ENCODE measurements around the gene ARHGAP18. TPM values are rescaled to one million over a fixed set of nuclear protein-coding genes. Genes with fewer than 3 reads are reported as not detected.

ARHGAP18 gene
- total RNA-seq, 1 experiment from 2014 or later: 2.4 TPM

DNA sequence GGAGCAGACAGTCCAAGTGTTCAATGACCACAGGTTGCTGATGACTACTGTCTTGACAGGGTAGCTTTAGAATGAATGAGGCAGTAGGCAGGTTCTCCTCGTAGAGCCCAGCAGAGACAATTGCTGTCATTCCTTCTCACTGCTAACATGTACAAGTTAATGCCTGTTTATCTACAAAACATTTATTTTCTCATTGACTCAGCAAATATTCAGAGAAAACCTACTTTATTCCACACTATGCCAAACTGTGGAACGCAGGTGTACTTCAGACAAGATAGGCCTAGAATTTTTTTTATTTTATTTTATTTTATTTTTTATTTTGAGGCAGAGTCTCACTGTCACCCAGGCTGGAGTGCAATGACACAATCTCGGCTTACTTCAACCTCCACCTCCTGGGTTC, 50.8 kb downstream of the ARHGAP18 start:
- Mint-ChIP-seq H3K27me3 (ENCODE audit: low read depth) (no peaks in the 10 kb centered on the region), H3K9me3 (no peaks in the 10 kb centered on the region), H3K27ac (no peak overlapping the region), H3K4me1 (peaks cover 4% of the 10 kb centered on the region in 2 experiments), H3K36me3 (ENCODE audit: insufficient read depth in 1 of 3, low read depth in 3 of 3) (no peaks in the 10 kb centered on the region), H3K4me3 (no peak overlapping the region)
- Histone ChIP-seq H3K27me3 (ENCODE audit: insufficient read depth, low read length) (no peaks in the 10 kb centered on the region), H4K91ac (ENCODE audit: insufficient read length, low read depth, low read length) (no peak overlapping the region), H3K23me2 (ENCODE audit: insufficient read length, low read depth, low read length, poor library complexity, severe bottlenecking) (no peaks in the 10 kb centered on the region), H3K27ac (ENCODE audit: insufficient read length, low read depth, low read length) (no peak overlapping the region), H2AK5ac (ENCODE audit: insufficient read length, low read length) (no peak overlapping the region), H3K9me3 (ENCODE audit: control insufficient read depth, low read depth, low read length) (no peaks in the 10 kb centered on the region), H2BK12ac (ENCODE audit: insufficient read length, low read depth, low read length) (no peak overlapping the region), H4K8ac (replicated peaks; ENCODE audit: insufficient read length, low read depth, low read length) (no peak overlapping the region), H4K20me1 (ENCODE audit: control insufficient read depth, insufficient read depth, insufficient read length) (no peaks in the 10 kb centered on the region), H3K4me1 (ENCODE audit: insufficient read depth, low read length) (no peaks in the 10 kb centered on the region; the same call in 1 of the 2 replicates), H3K23ac (ENCODE audit: insufficient read length, low read depth, low read length) (no peak overlapping the region), H3K14ac (ENCODE audit: insufficient read depth, low read length) (no peak overlapping the region), H3K4me2 (ENCODE audit: insufficient read depth, insufficient read length, low read length) (no peak overlapping the region), H2BK120ac (ENCODE audit: low read depth, low read length, poor library complexity, severe bottlenecking) (no peak overlapping the region), H3K4ac (ENCODE audit: low read depth, low read length) (no peak overlapping the region), H2BK15ac (ENCODE audit: low read depth, low read length) (no peak overlapping the region), H3K18ac (ENCODE audit: insufficient read length, low read depth, low read length) (no peak overlapping the region), H3K79me1 (ENCODE audit: insufficient read depth, low read depth, low read length, poor library complexity, severe bottlenecking) (no peaks in the 10 kb centered on the region), H3K56ac (ENCODE audit: insufficient read length, low read depth, low read length) (no peak overlapping the region), H4K5ac (ENCODE audit: insufficient read length, low read depth, low read length) (no peak overlapping the region), H2AFZ (ENCODE audit: low read length) (no peak overlapping the region), H3T11ph (ENCODE audit: low read length) (no peak overlapping the region), H2BK20ac (ENCODE audit: low read depth, low read length, poor library complexity, severe bottlenecking) (no peak overlapping the region), H3K79me2 (ENCODE audit: insufficient read depth, low read length) (no peaks in the 10 kb centered on the region), H3K9ac (ENCODE audit: extremely low read depth, insufficient read length, low read length) (no peak overlapping the region), H2BK5ac (ENCODE audit: insufficient read length, low read length) (no peak overlapping the region)
- no peak for DNase-seq
- no peak for TF ChIP-seq CTCF (conservative IDR thresholded peaks at IDR 0.05)
- WGBS (ENCODE audit: extremely low coverage, insufficient read length, low lambda C conversion rate): no CpG with 5 or more reads among the region's 3 CpGs
